ENCODE measurements around the gene ZNRD2. TPM values are rescaled to one million over a fixed set of nuclear protein-coding genes. Genes with fewer than 3 reads are reported as not detected.
A peak's percentile ranks its signal among the peaks of the same experiment; 100 is the strongest.

The ZNRD2 gene
- total RNA-seq, 1 experiment from 2014 or later, result 61.2 TPM

DNA sequence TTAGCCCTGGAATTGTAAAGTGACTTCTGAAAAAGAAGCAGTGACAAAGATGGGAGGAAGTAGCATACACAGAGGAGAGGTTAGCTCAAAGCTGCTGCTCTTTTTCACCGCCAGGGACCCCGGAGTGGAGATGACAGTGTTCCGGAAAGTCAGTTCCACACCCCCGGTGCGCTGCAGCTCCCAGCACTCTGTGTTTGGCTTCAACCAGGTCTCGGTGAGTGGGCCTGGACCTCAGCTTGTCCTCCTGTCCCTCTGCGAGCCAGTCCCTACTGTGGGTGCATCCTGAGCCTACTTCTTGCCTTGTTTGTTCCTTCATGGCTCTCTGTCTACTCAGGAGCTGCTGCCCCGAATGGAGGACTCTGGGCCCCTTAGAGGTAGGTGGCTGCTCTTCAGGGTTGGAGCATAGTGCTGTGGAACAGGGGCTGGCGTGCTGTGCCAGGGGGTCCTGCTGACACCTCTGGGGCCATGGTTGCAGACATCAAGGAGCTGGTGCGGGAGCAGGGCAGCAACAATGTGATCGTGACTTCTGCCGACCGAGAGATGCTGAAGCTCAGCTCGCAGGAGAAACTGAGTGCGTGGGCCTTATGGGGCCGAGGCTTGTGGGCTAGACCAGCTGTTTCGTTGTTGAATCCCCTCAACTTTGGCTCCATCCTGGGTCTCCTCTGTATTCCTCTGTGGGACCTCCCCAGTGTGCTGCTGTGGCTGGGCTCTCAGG lies 47.0 kb downstream of the ZNRD2 start:
- no peak for DNase-seq (ENCODE audit: low read depth, low spot score)
- no peaks in the 10 kb centered on the region for H3K27me3 ChIP-seq (ENCODE audit: control insufficient read depth, insufficient read depth, low read length)
- peak overlapping the region; percentile 84 for H3K27ac ChIP-seq (ENCODE audit: low read length)
- intact Hi-C loops (cut with micrococcal nuclease; ENCODE audit: unreplicated experiment), result no loop called here
- BruUV-seq (replicated peaks), result TSS peak; percentile 74
- peak overlapping the region; percentile 88 to 97 for H3K4me3 ChIP-seq (ENCODE audit: low read depth in 2 of 2, low read length in 2 of 2)
- ChIA-PET POLR2A (no interaction called here), CTCF (no interaction called here)
- H3K9me3 ChIP-seq (ENCODE audit: control insufficient read depth, insufficient read depth, low read depth, low read length), result no peaks in the 10 kb centered on the region
- TF ChIP-seq TCF7L2 (IDR thresholded peaks at IDR 0.05; ENCODE audit: low read depth, low read length), result no peak
- TF ChIP-seq, protein P1, sequence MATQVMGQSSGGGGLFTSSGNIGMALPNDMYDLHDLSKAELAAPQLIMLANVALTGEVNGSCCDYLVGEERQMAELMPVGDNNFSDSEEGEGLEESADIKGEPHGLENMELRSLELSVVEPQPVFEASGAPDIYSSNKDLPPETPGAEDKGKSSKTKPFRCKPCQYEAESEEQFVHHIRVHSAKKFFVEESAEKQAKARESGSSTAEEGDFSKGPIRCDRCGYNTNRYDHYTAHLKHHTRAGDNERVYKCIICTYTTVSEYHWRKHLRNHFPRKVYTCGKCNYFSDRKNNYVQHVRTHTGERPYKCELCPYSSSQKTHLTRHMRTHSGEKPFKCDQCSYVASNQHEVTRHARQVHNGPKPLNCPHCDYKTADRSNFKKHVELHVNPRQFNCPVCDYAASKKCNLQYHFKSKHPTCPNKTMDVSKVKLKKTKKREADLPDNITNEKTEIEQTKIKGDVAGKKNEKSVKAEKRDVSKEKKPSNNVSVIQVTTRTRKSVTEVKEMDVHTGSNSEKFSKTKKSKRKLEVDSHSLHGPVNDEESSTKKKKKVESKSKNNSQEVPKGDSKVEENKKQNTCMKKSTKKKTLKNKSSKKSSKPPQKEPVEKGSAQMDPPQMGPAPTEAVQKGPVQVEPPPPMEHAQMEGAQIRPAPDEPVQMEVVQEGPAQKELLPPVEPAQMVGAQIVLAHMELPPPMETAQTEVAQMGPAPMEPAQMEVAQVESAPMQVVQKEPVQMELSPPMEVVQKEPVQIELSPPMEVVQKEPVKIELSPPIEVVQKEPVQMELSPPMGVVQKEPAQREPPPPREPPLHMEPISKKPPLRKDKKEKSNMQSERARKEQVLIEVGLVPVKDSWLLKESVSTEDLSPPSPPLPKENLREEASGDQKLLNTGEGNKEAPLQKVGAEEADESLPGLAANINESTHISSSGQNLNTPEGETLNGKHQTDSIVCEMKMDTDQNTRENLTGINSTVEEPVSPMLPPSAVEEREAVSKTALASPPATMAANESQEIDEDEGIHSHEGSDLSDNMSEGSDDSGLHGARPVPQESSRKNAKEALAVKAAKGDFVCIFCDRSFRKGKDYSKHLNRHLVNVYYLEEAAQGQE (IDR thresholded peaks at IDR 0.05; ENCODE audit: insufficient read depth in 1 of 2, low read depth in 2 of 2, low read length in 1 of 2), result no peak
- no peak for TF ChIP-seq POLR2AphosphoS5 (IDR thresholded peaks at IDR 0.05; ENCODE audit: low read depth, low read length)
- TF ChIP-seq, protein P2, sequence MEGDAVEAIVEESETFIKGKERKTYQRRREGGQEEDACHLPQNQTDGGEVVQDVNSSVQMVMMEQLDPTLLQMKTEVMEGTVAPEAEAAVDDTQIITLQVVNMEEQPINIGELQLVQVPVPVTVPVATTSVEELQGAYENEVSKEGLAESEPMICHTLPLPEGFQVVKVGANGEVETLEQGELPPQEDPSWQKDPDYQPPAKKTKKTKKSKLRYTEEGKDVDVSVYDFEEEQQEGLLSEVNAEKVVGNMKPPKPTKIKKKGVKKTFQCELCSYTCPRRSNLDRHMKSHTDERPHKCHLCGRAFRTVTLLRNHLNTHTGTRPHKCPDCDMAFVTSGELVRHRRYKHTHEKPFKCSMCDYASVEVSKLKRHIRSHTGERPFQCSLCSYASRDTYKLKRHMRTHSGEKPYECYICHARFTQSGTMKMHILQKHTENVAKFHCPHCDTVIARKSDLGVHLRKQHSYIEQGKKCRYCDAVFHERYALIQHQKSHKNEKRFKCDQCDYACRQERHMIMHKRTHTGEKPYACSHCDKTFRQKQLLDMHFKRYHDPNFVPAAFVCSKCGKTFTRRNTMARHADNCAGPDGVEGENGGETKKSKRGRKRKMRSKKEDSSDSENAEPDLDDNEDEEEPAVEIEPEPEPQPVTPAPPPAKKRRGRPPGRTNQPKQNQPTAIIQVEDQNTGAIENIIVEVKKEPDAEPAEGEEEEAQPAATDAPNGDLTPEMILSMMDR (IDR thresholded peaks at IDR 0.05), result no peak
- no peak for TF ChIP-seq SIN3A (IDR thresholded peaks at IDR 0.05; ENCODE audit: borderline replicate concordance, insufficient read depth, low read depth, low read length)
- ATAC-seq, result no peak
- H3K36me3 ChIP-seq (ENCODE audit: control insufficient read depth, insufficient read depth, low read length), result peaks cover 19% of the 10 kb centered on the region
- in situ Hi-C loops (cut with HindIII; ENCODE audit: low pct_unique_long_range_greater_than_20kb, low sequenced_read_pairs), result no loop called here
- peaks cover 20% of the 10 kb centered on the region for H3K4me1 ChIP-seq (ENCODE audit: control insufficient read depth, insufficient read depth, low read length)

DNA sequence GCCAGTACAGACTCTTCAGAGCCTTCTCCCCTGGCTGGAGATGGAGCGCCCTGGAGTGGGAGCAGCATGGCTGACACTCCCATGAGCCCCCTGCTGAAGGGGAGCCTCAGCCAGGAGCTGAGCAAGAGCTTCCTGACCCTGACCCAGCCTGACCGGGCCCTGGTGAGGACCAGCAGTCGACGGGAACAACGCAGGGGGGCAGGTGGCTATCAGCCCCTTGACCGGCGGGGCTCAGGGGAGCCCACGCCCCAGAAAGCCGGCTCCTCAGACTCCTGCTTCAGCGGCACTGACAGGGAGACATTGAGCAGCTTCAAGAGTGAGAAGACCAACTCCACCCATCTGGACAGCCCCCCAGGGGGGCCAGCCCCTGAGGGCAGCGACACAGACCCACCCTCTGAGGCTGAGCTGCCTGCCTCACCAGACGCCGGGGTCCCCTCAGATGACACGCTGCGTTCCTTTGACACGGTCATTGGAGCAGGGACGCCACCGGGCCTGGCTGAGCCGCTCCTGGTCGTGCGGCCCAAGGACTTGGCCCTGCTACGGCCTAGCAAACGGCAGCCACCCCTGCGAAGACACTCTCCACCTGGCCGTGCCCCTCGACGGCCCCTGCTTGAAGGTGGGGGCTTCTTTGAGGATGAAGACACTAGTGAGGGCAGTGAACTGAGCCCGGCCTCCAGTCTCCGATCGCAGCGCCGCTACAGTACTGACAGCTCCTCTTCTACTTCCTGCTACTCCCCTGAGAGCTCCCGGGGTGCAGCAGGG lies 47.9 kb downstream of the ZNRD2 start:
- Histone ChIP-seq H3K9me3 (ENCODE audit: control insufficient read depth, insufficient read depth, low read depth, low read length) (no peaks in the 10 kb centered on the region), H3K36me3 (ENCODE audit: control insufficient read depth, insufficient read depth, low read length) (peaks cover 19% of the 10 kb centered on the region), H3K27me3 (ENCODE audit: control insufficient read depth, insufficient read depth, low read length) (no peaks in the 10 kb centered on the region), H3K4me1 (ENCODE audit: control insufficient read depth, insufficient read depth, low read length) (peaks cover 12% of the 10 kb centered on the region), H3K4me3 (ENCODE audit: low read depth in 2 of 2, low read length in 2 of 2) (no peak overlapping the region), H3K27ac (ENCODE audit: low read length) (no peak overlapping the region)
- DNase-seq (ENCODE audit: low read depth, low spot score), result no peak
- CTCF ChIA-PET, result no interaction called here
- BruUV-seq (replicated peaks), result no TSS peak
- TF ChIP-seq SIN3A (IDR thresholded peaks at IDR 0.05; ENCODE audit: borderline replicate concordance, insufficient read depth, low read depth, low read length) (no peak), TCF7L2 (IDR thresholded peaks at IDR 0.05; ENCODE audit: low read depth, low read length) (no peak), POLR2AphosphoS5 (IDR thresholded peaks at IDR 0.05; ENCODE audit: low read depth, low read length) (no peak)
- TF ChIP-seq, protein P1 (IDR thresholded peaks at IDR 0.05; ENCODE audit: insufficient read depth in 1 of 2, low read depth in 2 of 2, low read length in 1 of 2), result no peak
- TF ChIP-seq, protein P2 (IDR thresholded peaks at IDR 0.05), result no peak
- no peak for ATAC-seq
- intact Hi-C loops (cut with micrococcal nuclease; ENCODE audit: unreplicated experiment), result no loop called here
- POLR2A ChIA-PET, result no interaction called here
- in situ Hi-C loops (cut with HindIII; ENCODE audit: low pct_unique_long_range_greater_than_20kb, low sequenced_read_pairs), result no loop called here
